Activated CD4-positive, alpha-beta memory T cell treated with anti-CD3 and anti-CD28 coated beads for 36 hours (primary cell): ENCODE measurements around the gene ECSIT. TPM values are rescaled to one million over a fixed set of nuclear protein-coding genes. Genes with fewer than 3 reads are reported as not detected.
A peak's percentile ranks its signal among the peaks of the same experiment; 100 is the strongest.
"Not testable (repeated sequence)": the region's sequence is repeated elsewhere in the genome, so short reads cannot be mapped to it uniquely, and the experiment has no call there.

Source experiments
- CTCF ChIA-PET: fragments of 350-600 bp; sonication (Branson Sonifier 250); formaldehyde crosslinking; loops from one replicate; lab custom pipeline; 2021; ENCODE audit warnings: antibody characterized with exemption, inconsistent platforms; lab: Charles Lee
- POLR2A ChIA-PET: fragments of 350-600 bp; sonication (Branson Sonifier 250); formaldehyde crosslinking; loops from one replicate; lab custom pipeline; 2021; ENCODE audit warnings: antibody characterized with exemption; lab: Charles Lee
- DNase-seq: peaks from one replicate; pipeline ENCODE4 v3.0.0-alpha.2; 2020
- H3K27ac Mint-ChIP-seq: one replicate; pipeline ENCODE4 v1.8.0; 2021; ENCODE audit warnings: mixed read lengths
- H3K27me3 Mint-ChIP-seq: one replicate; pipeline ENCODE4 v1.8.0; 2021; ENCODE audit warnings: mixed read lengths
- H3K36me3 Mint-ChIP-seq: one replicate; pipeline ENCODE4 v1.8.0; 2021; ENCODE audit warnings: mixed read lengths
- H3K4me1 Mint-ChIP-seq: one replicate; pipeline ENCODE4 v1.8.0; 2021; ENCODE audit warnings: low read depth, mixed read lengths
- H3K4me3 Mint-ChIP-seq: one replicate; pipeline ENCODE4 v1.8.0; 2021; ENCODE audit warnings: mild to moderate bottlenecking, mixed read lengths
- H3K9me3 Mint-ChIP-seq: one replicate; pipeline ENCODE4 v1.8.0; 2021; ENCODE audit warnings: mixed read lengths
- intact Hi-C: fragments of 100-400 bp; cut with micrococcal nuclease; formaldehyde crosslinking; loops from one replicate; pipeline ENCODE4 v1.15.1; 2023
- microRNA-seq: library from miRNA; unstranded; fragments of <30 nt; microRNA quantifications from one replicate; pipeline ENCODE4 v1.2.0, GENCODE V29; 2022; ENCODE audit warnings: borderline number of aligned reads, borderline microRNAs expressed, borderline replicate concordance
- total RNA-seq, 2 experiments: library from RNA; stranded (reverse); gene quantifications; one replicate each; pipeline ENCODE4 v1.2.3, GENCODE V29; 2021

The ECSIT gene
- total RNA-seq, 2 experiments from 2014 or later: 34.9 to 36.6 TPM

- no peaks in the 10 kb centered on the region for H3K4me1 Mint-ChIP-seq
- ChIA-PET CTCF (no interaction called here), POLR2A (no interaction called here)
- no peak overlapping the region for H3K4me3 Mint-ChIP-seq
- peaks cover 6% of the 10 kb centered on the region for H3K27me3 Mint-ChIP-seq
- intact Hi-C loops: no loop called here
- H3K27ac Mint-ChIP-seq: no peak overlapping the region
- H3K9me3 Mint-ChIP-seq: no peaks in the 10 kb centered on the region
- no peaks in the 10 kb centered on the region for H3K36me3 Mint-ChIP-seq
- no peak for DNase-seq
These were observed 64.3 kb downstream of the ECSIT start for GRCh38 chr19:11464333-11465265.

GRCh38 chr19:11463391-11463790, 65.5 kb downstream of the ECSIT start:
- Mint-ChIP-seq H3K4me3 (no peak overlapping the region), H3K36me3 (no peaks in the 10 kb centered on the region), H3K4me1 (no peaks in the 10 kb centered on the region), H3K27ac (no peak overlapping the region), H3K27me3 (peaks cover 10% of the 10 kb centered on the region), H3K9me3 (no peaks in the 10 kb centered on the region)
- DNase-seq: peak; percentile 37
- CTCF ChIA-PET: no interaction called here
- POLR2A ChIA-PET: no interaction called here
- intact Hi-C loops: no loop called here

DNA sequence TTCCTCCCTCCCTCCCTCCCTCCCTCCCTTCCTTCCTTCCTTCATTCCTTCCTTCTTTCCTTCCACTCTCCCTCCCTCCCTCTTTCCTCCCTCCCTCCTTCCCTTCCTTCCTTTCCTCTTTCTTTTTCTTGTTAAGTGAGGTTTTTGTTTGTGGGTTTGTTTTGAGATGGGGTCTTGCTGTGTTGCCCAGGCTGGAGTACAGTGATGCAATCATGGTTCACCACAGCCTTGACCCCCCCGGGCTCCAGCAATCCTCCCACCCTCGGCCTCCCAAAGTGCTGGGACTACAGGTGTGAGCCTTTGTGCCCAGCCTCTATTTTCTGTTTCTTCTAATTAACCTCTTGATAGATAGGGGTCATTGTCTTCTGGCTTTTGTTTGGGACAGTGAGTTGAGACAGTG, 67.5 kb downstream of the ECSIT start:
- CTCF ChIA-PET: no interaction called here
- no peak for DNase-seq
- no peaks in the 10 kb centered on the region for H3K9me3 Mint-ChIP-seq
- H3K36me3 Mint-ChIP-seq: no peaks in the 10 kb centered on the region
- H3K4me3 Mint-ChIP-seq: no peak overlapping the region
- H3K27me3 Mint-ChIP-seq: peaks cover 13% of the 10 kb centered on the region
- H3K4me1 Mint-ChIP-seq: no peaks in the 10 kb centered on the region
- H3K27ac Mint-ChIP-seq: no peak overlapping the region
- intact Hi-C loops: no loop called here
- POLR2A ChIA-PET: interaction anchor here (0.7 kb wide), 1 partner anchor 711 kb away, joined by 4 read pairs; no protein-coding TSS in a partner anchor

GRCh38 chr19:11460207-11460606, 68.7 kb downstream of the ECSIT start:
- no peaks in the 10 kb centered on the region for H3K36me3 Mint-ChIP-seq
- H3K27me3 Mint-ChIP-seq: peaks cover 10% of the 10 kb centered on the region
- no peak overlapping the region for H3K4me3 Mint-ChIP-seq
- ChIA-PET CTCF (interaction anchor here (0.6 to 1.4 kb wide), 3 partner anchors 22 to 128 kb away, joined by 3 to 4 read pairs (median 4); no protein-coding TSS in a partner anchor), POLR2A (no interaction called here)
- DNase-seq: peak; percentile 42
- no peak overlapping the region for H3K27ac Mint-ChIP-seq
- no peaks in the 10 kb centered on the region for H3K4me1 Mint-ChIP-seq
- intact Hi-C loops: no loop called here
- no peaks in the 10 kb centered on the region for H3K9me3 Mint-ChIP-seq

GRCh38 chr19:11458912-11459311, 70.0 kb downstream of the ECSIT start:
- DNase-seq, intact Hi-C loops, H3K9me3 Mint-ChIP-seq, H3K36me3 Mint-ChIP-seq, H3K4me1 Mint-ChIP-seq, H3K4me3 Mint-ChIP-seq, H3K27ac Mint-ChIP-seq: not testable (repeated sequence)
- CTCF ChIA-PET: interaction anchor here (0.7 to 1.4 kb wide), 2 partner anchors 24 to 633 kb away, joined by 4 read pairs; no protein-coding TSS in a partner anchor
- H3K27me3 Mint-ChIP-seq: peaks cover 10% of the 10 kb centered on the region
- POLR2A ChIA-PET: interaction anchor here (0.6 kb wide), 1 partner anchor 19 kb away, joined by 3 read pairs; no protein-coding TSS in a partner anchor

GRCh38 chr19:11458236-11458900, 70.6 kb downstream of the ECSIT start:
- peaks cover 10% of the 10 kb centered on the region for H3K27me3 Mint-ChIP-seq
- DNase-seq: no peak
- H3K4me1 Mint-ChIP-seq: no peaks in the 10 kb centered on the region
- no peak overlapping the region for H3K27ac Mint-ChIP-seq
- POLR2A ChIA-PET: interaction anchor here (0.6 kb wide), 1 partner anchor 19 kb away, joined by 3 read pairs; no protein-coding TSS in a partner anchor
- CTCF ChIA-PET: interaction anchor here (0.7 to 1.3 kb wide), 2 partner anchors 24 to 632 kb away, joined by 4 read pairs; no protein-coding TSS in a partner anchor
- no peak overlapping the region for H3K4me3 Mint-ChIP-seq
- H3K36me3 Mint-ChIP-seq: no peaks in the 10 kb centered on the region
- intact Hi-C loops: no loop called here
- no peaks in the 10 kb centered on the region for H3K9me3 Mint-ChIP-seq

DNA sequence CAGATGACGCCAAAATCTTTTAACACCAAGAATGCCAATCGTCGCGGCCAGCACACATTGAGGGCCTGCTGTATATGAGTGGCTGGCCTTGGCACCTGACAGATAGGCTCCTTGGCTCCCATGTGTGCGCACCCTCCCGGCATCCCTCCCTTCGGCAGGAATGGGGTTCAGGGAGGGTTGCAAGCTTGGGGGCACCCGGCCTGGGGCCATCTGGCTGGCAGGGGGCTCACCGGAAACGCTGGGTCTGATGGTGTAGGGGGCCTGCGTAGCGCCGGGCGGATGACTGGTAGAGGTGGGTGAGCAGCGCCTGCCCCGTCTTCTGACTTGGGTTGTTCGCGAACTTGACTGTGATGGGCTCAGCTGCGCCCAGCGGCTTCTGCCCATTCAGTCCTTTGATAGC, 71.1 kb downstream of the ECSIT start:
- DNase-seq: no peak
- ChIA-PET CTCF (interaction anchor here (1.3 kb wide), 1 partner anchor 25 kb away, joined by 4 read pairs; no protein-coding TSS in a partner anchor), POLR2A (no interaction called here)
- no peaks in the 10 kb centered on the region for H3K9me3 Mint-ChIP-seq
- H3K27me3 Mint-ChIP-seq: peaks cover 10% of the 10 kb centered on the region
- H3K27ac Mint-ChIP-seq: no peak overlapping the region
- no peak overlapping the region for H3K4me3 Mint-ChIP-seq
- intact Hi-C loops: no loop called here
- H3K4me1 Mint-ChIP-seq: no peaks in the 10 kb centered on the region
- no peaks in the 10 kb centered on the region for H3K36me3 Mint-ChIP-seq

- Mint-ChIP-seq H3K27ac (no peak overlapping the region), H3K4me1 (no peaks in the 10 kb centered on the region), H3K36me3 (no peaks in the 10 kb centered on the region), H3K4me3 (no peak overlapping the region), H3K9me3 (no peaks in the 10 kb centered on the region), H3K27me3 (peaks cover 10% of the 10 kb centered on the region)
- ChIA-PET POLR2A (no interaction called here), CTCF (interaction anchor here (1.3 kb wide), 1 partner anchor 25 kb away, joined by 4 read pairs; no protein-coding TSS in a partner anchor)
- no peak for DNase-seq
- intact Hi-C loops: no loop called here
These were observed 71.8 kb downstream of the ECSIT start for GRCh38 chr19:11457115-11457514.

GRCh38 chr19:11456659-11457058, 72.3 kb downstream of the ECSIT start:
- POLR2A ChIA-PET: no interaction called here
- intact Hi-C loops: no loop called here
- Mint-ChIP-seq H3K27me3 (peaks cover 10% of the 10 kb centered on the region), H3K4me1 (no peaks in the 10 kb centered on the region), H3K9me3 (no peaks in the 10 kb centered on the region), H3K4me3 (no peak overlapping the region), H3K36me3 (no peaks in the 10 kb centered on the region), H3K27ac (no peak overlapping the region)
- CTCF ChIA-PET: interaction anchor here (1.3 kb wide), 1 partner anchor 26 kb away, joined by 4 read pairs; no protein-coding TSS in a partner anchor
- no peak for DNase-seq

Small RNA genes within 50 kb of the gene (microRNA-seq; reads per million reads assigned to microRNA genes)
- gene MIR7974: not detected

Other genes with a start within 250 kb of the ECSIT start
- gene TSPAN16, start 233.0 kb downstream of the ECSIT start, total RNA-seq: not detected
- 10 to 100 TPM; 12.5 to 14.4 TPM for gene RAB3D, start 189.5 kb downstream of the ECSIT start, total RNA-seq
- gene TMEM205, start 182.9 kb downstream of the ECSIT start, total RNA-seq: 10 to 100 TPM; 31.1 to 33.2 TPM
- 10 to 100 TPM; 16.0 to 18.0 TPM for gene CCDC159, start 182.6 kb downstream of the ECSIT start, total RNA-seq
- 1 to 10 TPM; 3.6 to 4.7 TPM for gene PLPPR2, start 173.7 kb downstream of the ECSIT start, total RNA-seq
- gene SWSAP1, start 154.5 kb downstream of the ECSIT start, total RNA-seq: 1 to 10 TPM; 1.5 to 1.7 TPM
- gene EPOR, start 144.8 kb downstream of the ECSIT start, total RNA-seq: 1 to 10 TPM; 8.6 to 9.0 TPM
- not detected for gene RGL3, start 109.8 kb downstream of the ECSIT start, total RNA-seq
- under 1 TPM; 0.15 to 0.26 TPM for gene ODAD3, start 94.0 kb downstream of the ECSIT start, total RNA-seq
- 100 to 1,000 TPM; 260 to 264 TPM for gene PRKCSH, start 93.5 kb downstream of the ECSIT start, total RNA-seq
- gene ELAVL3, start 48.1 kb downstream of the ECSIT start, total RNA-seq: not detected
- 10 to 100 TPM in 1 of 2 experiments, 1 to 10 TPM in 1; 8.4 to 10.3 TPM for gene ZNF653, start 23.3 kb downstream of the ECSIT start, total RNA-seq
- gene CNN1, start 9.7 kb upstream of the ECSIT start, total RNA-seq: not detected
- 10 to 100 TPM; 48.5 to 49.1 TPM for gene ELOF1, start 30.1 kb upstream of the ECSIT start, total RNA-seq
- gene ACP5, start 48.5 kb upstream of the ECSIT start, total RNA-seq: 10 to 100 TPM; 10.2 to 12.3 TPM
- gene ZNF627, start 68.3 kb upstream of the ECSIT start, total RNA-seq: 1 to 10 TPM; 6.6 to 7.0 TPM
- 1 to 10 TPM; 3.2 to 3.9 TPM for gene ZNF823, start 209.8 kb upstream of the ECSIT start, total RNA-seq
- 1 to 10 TPM; 6.4 TPM for gene ZNF441, start 237.9 kb upstream of the ECSIT start, total RNA-seq